HG03378 (cell line): ENCODE data around the gene RUNX1.

Experiments used
- ATAC-seq: cut with Tn5 transposase; IDR thresholded peaks from one replicate; pipeline ENCODE4 v1.9.1; 2021; ENCODE audit warnings: mild to moderate bottlenecking, moderate library complexity; ENCODE audit not compliant: unreplicated experiment

RUNX1 gene

DNA sequence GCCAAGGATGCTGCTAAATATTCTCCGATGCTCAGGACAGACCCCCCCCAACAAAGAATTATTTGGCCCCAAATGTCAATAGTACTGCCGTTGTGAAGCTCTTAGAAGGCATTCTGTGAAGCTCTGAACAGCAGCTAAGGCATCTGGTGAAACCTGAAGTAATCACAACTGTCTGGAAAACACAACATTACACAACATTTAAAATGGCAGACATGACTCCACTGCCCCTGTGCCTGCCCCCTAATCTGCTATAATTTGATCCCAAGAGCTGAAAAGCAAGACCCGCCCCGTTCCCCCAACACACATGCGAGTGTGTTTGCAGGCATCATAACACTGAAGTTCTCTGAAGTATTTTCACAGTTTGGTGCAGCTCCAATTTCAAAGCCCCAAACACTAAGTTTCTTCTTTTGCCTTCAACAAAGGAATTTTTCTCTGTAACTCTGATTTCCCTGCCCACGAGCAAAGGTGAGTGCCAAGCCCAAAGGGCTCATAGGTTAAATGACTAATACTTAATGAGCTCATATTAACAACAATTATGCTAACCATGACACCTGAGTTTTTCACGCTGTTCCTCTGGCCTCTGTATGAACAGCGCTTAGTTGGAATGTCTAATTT lies 251.1 kb downstream of the RUNX1 start:
- no peak for ATAC-seq

DNA sequence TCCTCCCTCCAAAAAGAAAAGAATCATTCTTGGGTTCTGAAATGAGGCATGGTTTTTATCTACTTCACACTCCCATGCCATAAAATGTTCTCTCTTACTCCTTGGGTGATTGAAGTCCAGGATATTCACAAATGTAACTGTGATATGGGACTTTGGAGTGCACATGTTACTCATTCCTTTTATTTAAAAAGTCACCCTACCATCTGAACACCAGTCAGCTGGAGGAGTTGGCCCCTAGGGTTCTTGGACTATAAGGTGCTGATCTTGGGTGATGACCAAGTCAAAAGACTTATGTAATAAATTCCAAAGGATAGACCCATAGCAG lies 251.9 kb downstream of the RUNX1 start:
- ATAC-seq: no peak

GRCh38 chr21:34796518-34797200 lies 252.4 kb downstream of the RUNX1 start:
- ATAC-seq: no peak

DNA sequence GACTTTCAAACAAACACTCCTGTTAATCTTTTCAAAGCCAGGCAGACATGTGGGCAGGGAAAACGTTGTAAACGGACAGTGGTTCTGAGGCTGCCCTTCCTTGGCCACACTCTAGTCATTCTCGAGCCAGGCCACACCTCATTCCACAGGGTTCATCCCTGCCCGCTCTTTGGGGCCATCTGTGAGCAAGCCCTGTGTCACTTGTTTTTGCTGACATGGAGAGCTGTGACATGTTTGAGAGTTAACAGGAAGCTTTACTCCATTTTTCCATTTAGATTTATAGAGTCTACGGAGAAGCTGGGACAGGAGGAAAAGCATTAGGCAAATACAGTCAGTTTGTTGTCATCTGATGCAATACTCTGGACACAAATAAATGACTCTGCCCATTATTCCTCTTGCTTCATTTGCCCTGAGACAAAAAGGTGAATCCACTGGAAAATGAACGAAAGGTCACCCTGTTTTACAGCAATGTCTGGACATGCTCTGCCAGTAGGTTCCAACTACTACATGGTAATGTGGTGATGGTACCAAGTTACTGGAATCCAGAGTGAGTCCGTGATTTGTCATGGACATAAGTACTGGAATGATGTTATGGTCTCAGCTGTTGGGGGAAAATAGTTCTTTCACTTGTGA lies 253.4 kb downstream of the RUNX1 start:
- ATAC-seq: no peak

DNA sequence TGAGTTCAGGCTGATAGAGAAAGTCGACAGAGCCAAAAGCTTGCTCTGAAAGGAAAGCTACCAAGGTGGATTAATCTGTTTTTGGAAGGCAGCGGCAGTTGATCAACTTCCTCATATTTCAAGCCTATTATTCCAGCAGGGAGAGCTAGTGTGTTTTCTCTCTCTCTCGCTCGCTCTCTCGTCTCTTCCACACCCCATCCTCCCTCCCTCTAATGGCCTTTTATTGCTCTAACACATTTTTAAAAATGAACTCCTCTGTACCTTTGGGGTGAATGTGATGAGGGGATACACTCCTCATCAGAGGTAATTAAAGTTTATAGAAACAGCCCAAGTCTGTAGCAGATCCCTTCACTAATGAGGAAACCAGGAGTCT lies 253.9 kb downstream of the RUNX1 start:
- no peak for ATAC-seq

DNA sequence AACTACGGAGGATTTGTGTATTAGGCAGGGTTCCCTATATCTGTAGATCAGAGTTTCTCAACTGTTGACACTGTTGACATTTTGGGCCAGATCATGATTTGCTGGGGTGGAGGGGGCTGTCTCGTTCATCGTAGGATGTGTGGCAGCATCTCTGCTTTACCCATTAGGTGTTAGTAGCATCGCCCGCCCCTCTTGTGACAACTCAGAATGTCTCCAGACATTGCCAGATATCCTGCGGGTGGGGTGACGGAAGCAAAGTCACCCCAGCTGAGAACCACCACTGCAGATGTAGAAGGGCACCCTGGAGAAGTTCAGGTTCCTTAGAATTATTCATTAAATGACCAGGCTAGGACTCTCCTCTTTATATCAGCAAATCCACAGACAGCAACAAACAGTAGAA lies 254.4 kb downstream of the RUNX1 start:
- ATAC-seq: no peak

- ATAC-seq: no peak
Observed at GRCh38 chr21:34793471-34793870, 255.6 kb downstream of the RUNX1 start.

- no peak for ATAC-seq
Observed at GRCh38 chr21:34792504-34793089, 256.5 kb downstream of the RUNX1 start.

GRCh38 chr21:34791776-34792503 lies 257.2 kb downstream of the RUNX1 start:
- ATAC-seq: no peak

DNA sequence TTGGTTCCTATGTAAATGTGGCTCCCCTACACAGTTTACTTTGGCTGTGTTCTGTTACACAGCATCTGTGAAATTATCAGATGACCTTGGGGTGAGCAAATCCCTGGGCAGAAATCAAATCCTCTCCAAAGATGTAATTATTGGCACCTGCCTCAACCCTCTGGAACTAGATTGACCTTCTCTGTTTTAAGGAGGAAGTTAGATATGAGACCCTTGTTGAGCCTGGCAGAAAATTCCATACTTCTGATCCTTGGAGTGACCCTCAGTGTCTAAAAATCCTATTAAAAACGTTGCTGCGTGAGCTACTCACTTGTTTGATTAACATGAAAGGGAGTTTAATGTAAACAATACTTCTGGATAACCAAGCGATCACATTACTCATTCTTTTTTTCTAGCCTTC lies 258.3 kb downstream of the RUNX1 start:
- ATAC-seq: no peak

DNA sequence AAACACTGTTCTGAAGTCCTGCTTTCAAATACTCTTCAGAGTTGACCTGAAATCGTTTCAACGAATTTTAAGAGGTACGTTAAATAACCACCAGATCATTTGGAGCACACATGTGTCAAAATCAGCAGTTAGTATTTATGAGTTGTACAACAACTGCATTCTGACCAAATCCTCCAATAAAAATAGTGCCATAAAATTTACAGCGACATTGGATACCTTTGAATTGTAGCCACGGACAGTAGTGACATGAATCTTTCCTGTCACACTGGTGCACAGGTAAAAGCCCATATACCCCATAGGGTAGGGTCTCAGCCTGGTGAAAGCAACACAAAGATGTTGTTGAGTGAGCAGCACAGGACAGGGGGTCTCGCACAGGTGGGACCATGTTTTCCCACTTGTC lies 258.8 kb downstream of the RUNX1 start:
- no peak for ATAC-seq

DNA sequence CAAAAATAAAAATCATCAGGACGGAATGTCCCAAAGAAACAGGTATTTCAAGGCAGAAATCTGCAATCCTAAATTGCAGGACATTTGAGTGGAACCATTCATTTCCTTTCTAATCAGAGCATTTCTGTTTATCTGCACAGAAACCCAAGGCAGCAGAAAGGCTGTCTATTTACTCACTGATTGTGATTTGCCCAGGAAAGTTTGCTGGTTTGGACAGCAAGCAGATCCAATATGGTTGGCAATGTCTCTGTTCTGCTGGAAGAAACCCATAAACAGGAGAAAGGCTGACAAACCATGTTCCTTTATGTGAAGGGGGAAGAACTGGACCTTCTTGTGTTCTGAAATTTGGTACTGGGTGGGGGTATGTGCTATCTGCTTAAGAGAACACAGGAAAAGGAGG lies 260.2 kb downstream of the RUNX1 start:
- no peak for ATAC-seq

DNA sequence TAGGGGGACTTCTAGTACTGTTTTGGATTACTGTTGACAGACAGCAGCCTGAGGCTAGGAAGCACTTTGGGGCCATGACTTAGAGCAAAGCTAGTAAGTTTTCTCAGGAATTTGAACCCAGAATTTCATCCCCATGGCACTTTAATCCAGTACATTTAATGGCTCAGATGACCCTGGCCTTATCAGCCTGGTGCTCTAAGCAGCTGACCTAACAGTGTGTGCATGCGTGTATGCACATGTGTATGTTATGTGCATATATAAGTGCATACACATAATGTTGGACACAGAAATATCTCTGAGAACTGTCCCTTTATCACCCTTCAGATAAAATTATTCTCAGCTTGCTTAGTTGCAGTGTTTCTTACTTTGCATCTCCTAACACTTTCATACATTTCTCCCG lies 265.3 kb downstream of the RUNX1 start:
- no peak for ATAC-seq

DNA sequence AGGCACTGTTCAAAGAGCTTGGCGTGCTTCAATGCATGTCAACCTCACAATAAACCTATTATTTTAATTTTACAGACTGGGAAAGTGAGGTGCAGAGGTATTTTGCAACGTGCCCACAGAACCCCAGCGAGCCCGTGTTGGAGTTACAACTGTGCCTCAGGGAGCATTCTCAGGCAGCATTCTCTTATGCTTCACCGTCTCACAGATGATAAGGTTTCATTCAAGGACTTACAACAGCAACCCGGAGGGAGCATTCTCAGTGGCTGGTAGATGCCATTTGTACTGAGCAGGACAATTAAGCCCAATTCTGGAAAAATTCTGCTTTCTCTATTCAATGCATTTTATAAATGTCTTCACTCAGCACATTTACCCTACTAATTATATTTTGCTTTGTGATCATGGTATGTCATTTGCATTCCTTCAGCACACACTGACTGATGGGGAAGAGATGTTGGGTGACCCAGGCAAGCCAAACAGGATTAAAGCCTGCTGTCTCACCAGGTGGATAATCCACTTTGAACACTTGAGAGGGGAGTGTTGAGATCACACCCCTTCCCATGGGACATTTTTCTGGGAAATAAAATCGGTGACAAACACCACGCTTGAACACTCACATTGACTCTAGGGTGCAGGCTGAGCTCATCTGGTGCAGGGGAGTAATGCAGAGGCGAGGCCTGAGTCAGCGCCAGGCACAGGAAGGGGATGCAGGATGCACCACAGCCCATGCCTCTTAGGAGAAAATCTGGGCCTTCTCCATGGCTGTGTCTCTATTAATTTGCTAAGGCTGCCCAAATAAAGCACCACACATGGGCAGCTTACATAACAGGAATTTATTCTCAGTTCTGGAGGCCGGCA lies 266.4 kb downstream of the RUNX1 start:
- no peak for ATAC-seq

DNA sequence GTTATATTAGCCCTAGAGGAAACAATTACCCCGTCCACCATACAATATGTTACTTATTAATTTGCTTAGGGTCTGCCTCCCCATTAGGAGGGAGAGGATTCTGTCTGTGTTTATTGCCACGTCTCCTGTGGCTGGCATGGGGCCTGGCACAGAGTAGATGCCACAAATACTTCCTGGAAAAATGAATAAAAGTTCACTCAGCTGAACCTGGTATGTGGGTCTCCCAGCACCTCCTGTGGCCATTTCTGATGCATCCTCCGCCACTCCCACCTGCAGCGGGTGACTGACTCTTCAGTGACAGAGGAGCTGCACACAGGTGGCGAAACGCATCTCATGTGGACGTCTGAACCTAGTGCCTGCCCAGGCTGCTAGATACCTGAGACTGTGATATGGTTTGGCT lies 267.6 kb downstream of the RUNX1 start:
- ATAC-seq: no peak

- ATAC-seq: no peak
Observed at GRCh38 chr21:34779860-34780259, 269.2 kb downstream of the RUNX1 start.

- ATAC-seq: no peak
Observed at GRCh38 chr21:34775793-34776192, 273.3 kb downstream of the RUNX1 start.

GRCh38 chr21:34774750-34775149 lies 274.4 kb downstream of the RUNX1 start:
- no peak for ATAC-seq

GRCh38 chr21:34771512-34772028 lies 277.5 kb downstream of the RUNX1 start:
- no peak for ATAC-seq

- ATAC-seq: no peak
Observed at GRCh38 chr21:34770576-34770975, 278.5 kb downstream of the RUNX1 start.
